DMS 273 treated with DMSO at 0.1 percent for 48 hours (cell line): ENCODE results near the gene IL17RA.

Experiments
- DNase-seq: peaks from one replicate; lab custom pipeline; 2025; lab: John Stamatoyannopoulos, UW

Gene IL17RA

GRCh38 chr22:17083811-17084441, 874 bp upstream of the IL17RA start:
- no peak for DNase-seq

GRCh38 chr22:17085277-17086181, 729 bp downstream of the IL17RA start:
- no peak for DNase-seq

- DNase-seq = no peak
These were observed 1.5 kb downstream of the IL17RA start for GRCh38 chr22:17086296-17086695.

GRCh38 chr22:17086788-17087497, 2.1 kb downstream of the IL17RA start:
- no peak for DNase-seq

- no peak for DNase-seq
These were observed 2.8 kb downstream of the IL17RA start for GRCh38 chr22:17087498-17088131.

GRCh38 chr22:17090550-17090949, 5.8 kb downstream of the IL17RA start:
- no peak for DNase-seq

GRCh38 chr22:17091851-17092250, 7.1 kb downstream of the IL17RA start:
- no peak for DNase-seq

GRCh38 chr22:17093081-17093480, 8.3 kb downstream of the IL17RA start:
- DNase-seq = no peak

GRCh38 chr22:17095538-17095937, 10.7 kb downstream of the IL17RA start:
- no peak for DNase-seq

GRCh38 chr22:17096071-17096470, 11.3 kb downstream of the IL17RA start:
- DNase-seq = no peak

- DNase-seq = no peak
These were observed 12.3 kb downstream of the IL17RA start for GRCh38 chr22:17097062-17097461.

- no peak for DNase-seq
These were observed 12.9 kb downstream of the IL17RA start for GRCh38 chr22:17097701-17098100.

- no peak for DNase-seq
These were observed 13.6 kb downstream of the IL17RA start for GRCh38 chr22:17098379-17098819.

- no peak for DNase-seq
These were observed 15.8 kb downstream of the IL17RA start for GRCh38 chr22:17100621-17101020.

GRCh38 chr22:17101475-17102296, 16.9 kb downstream of the IL17RA start:
- DNase-seq = no peak

GRCh38 chr22:17102297-17102667, 17.5 kb downstream of the IL17RA start:
- no peak for DNase-seq

GRCh38 chr22:17103351-17103750, 18.6 kb downstream of the IL17RA start:
- DNase-seq = no peak

- DNase-seq = no peak
These were observed 19.6 kb downstream of the IL17RA start for GRCh38 chr22:17104336-17104935.

- DNase-seq = no peak
These were observed 20.6 kb downstream of the IL17RA start for GRCh38 chr22:17105143-17106129.
